GM21786 (cell line): ENCODE measurements around the gene CCL27.
"Not testable (repeated sequence)": the region's sequence is repeated elsewhere in the genome, so short reads cannot be mapped to it uniquely, and the experiment has no call there.

Experiments used
- ATAC-seq: cut with Tn5 transposase; IDR thresholded peaks from one replicate; pipeline ENCODE4 v1.9.1; 2021; ENCODE audit not compliant: unreplicated experiment

Gene CCL27

DNA sequence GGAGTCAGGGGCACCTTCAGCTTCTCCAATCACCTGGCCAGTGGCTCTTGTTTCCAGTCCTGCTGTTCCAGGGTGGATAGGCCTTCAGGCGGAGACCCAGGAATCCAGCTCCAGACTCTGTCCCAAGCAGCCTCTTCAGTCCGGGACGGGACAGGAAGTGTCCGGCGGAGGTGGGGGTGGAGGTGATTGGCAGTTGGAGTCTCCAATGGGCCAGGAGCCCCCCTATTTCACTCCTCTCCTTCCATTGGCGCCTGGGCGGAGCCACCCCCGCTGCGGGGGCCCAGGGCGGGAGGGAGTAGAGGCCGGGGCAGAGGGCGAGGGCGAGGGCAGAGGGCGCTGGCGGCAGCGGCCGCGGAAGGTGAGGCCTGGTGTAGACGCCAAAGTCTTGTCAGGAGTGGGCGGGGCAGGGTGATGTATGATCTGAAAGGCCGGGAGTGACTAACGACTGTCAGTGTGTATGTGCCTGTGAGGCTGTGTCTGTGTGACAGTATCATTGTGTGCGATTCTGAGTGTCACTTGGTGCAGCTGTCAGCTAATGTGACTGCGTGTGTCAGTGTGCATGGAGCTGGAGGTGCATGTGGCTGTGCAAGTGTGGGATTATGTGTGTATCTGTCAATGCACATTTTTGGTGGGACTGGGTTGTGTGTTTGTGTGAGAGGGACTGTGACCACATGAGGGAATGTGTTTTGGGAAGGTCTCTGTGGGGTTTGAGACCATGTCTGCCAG lies 10.4 kb downstream of the CCL27 start, which contains the start of gene IL11RA:
Gene IL11RA, plus strand, starts transcription at position 310 of the 726 bp plus-strand sequence. CDS start 3,033 bp downstream, outside the sequence.
- ATAC-seq: no peak

DNA sequence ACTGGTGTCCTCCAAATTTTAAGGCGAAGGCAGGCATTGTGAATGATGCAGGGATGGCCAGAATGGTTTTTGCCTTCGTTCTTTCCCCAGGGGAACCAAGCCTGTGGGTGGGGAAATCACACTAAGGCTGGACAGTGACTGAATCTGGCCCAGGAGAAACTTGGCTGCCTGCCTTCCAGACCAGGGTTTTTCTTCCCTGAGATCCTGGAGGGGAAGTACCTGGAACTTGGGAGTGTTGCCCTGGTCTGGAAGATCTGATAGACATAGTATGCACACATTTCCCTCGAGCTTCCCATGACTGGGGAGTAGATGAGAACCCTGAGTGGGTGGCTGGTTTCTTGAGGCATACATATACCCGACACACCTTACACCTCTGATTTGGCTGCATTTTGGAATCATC lies 11.1 kb downstream of the CCL27 start:
- no peak for ATAC-seq

DNA sequence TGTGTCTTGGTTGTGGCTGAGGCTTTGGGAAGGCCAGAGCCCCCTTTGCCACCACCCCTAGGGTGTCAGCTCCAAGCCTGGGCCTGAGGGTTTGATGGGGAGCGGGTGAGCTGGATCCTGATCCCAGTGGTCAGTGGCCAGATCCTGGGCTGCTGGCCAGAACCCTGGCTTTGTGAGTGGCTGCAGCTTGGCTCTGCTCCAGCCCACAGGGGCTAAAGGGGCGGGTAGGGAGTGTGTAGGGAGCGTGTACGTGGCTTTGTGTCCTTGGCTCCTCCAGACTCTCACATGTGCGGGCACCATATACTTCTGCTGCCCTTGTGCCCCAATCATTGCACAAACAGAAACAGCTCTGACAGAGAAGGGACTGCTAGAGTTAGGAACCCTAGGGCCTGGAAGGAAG lies 11.6 kb downstream of the CCL27 start:
- no peak for ATAC-seq

DNA sequence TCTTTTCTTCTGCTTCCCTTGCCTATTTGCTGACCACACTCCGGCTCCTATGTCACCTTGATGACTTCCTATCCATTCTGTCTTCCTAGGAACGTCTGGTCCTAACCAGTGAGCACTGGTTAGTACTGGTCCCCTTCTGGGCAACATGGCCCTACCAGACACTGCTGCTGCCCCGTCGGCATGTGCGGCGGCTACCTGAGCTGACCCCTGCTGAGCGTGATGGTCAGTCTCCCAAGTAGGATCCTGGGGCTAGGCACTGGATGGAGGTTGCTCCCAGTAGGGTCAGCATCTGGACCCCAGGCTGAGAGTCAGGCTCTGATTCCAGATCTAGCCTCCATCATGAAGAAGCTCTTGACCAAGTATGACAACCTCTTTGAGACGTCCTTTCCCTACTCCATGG lies 13.8 kb downstream of the CCL27 start:
- no peak for ATAC-seq

DNA sequence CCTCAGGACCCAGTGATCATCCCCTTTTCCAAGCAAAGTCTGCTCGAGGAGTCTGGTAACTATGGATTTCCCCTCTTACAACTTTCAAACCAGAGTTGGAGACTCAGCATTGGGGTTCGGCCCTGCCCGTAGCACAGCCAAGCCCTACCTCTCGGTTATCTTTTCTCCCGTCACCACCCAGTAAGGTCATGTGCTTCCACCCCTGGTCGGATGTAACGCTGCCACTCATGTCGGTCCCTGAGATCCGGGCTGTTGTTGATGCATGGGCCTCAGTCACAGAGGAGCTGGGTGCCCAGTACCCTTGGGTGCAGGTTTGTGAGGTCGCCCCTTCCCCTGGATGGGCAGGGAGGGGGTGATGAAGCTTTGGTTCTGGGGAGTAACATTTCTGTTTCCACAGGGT lies 14.8 kb downstream of the CCL27 start:
- no peak for ATAC-seq

DNA sequence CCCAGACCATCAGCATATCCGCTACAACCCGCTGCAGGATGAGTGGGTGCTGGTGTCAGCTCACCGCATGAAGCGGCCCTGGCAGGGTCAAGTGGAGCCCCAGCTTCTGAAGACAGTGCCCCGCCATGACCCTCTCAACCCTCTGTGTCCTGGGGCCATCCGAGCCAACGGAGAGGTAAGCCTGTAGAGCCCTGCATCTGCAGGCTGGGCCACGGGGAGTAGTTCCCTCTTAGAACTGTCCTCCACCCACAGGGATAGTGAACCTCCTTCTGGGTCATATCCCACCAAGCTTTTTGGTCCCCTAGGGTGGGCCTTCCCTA lies 15.4 kb downstream of the CCL27 start:
- ATAC-seq: no peak

DNA sequence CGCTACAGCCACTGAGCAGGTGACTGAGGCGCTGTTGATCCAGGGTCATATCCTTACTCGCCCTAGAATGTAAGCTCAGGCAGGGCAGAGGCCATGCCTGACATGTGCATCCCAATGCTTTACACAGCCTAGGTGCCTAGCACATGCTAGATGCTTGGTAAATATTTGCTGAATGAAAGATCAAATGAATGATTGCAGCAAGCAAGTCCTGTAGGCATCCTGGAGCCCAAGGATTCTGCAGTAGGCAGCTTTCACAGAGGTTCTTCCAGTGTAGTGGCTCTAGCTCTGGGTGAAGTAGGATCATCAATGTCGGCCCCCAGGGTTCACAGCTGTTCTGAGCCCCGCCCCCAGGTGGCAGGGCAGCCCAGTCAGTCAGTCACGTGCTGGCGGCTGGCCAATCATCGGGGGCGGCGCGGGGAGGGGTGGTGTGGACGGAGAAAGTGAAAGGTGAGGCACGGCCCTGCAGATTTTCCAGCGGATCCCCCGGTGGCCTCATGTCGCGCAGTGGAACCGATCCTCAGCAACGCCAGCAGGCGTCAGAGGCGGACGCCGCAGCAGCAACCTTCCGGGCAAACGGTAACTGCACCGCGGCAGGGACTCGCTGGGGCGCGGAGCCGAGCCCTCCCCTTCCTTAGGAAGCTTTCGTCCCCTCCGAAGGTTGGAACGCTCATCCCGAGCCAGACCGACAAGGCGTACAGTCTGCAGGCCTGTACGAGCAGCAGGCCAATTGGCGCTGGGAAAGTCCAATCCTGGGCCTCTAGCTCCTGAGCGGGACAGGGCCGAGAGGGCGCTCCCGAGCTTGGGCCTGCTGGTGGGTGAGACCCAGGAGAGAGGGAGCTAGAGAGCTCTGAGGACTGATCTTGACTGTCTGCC lies 16.0 kb downstream of the CCL27 start, which contains the start of gene GALT:
Gene GALT, plus strand, starts transcription at position 465 of the 873 bp plus-strand sequence. Its CDS starts 30 bp downstream, at position 495.
- peak; percentile 83 for ATAC-seq

DNA sequence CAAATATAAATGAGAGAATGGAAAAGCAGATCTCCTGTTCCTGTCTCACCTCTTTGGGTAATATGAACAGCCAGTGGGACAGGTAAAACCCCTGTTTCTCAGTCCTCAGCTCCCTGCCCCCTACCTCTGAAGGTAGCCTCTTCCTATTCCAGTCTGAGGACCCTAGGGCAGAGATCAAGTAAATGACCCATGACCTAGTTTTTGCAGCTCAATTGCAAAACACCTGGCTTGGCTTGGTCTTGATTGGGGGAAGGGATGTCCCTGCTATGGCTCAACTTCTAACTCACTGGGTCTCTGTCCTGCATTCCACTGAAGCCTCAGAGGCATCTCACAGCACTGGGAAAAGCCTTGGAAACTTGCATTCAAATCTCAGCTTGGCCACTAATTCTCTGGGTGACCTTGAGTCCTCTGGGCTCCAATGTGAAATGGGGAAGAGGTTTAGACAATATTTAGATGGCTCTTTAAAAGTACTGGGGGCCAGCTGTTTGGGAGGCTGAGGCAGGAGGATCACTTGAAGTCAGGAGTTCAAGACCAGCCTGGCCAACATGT lies 17.6 kb downstream of the CCL27 start:
- no peak for ATAC-seq

DNA sequence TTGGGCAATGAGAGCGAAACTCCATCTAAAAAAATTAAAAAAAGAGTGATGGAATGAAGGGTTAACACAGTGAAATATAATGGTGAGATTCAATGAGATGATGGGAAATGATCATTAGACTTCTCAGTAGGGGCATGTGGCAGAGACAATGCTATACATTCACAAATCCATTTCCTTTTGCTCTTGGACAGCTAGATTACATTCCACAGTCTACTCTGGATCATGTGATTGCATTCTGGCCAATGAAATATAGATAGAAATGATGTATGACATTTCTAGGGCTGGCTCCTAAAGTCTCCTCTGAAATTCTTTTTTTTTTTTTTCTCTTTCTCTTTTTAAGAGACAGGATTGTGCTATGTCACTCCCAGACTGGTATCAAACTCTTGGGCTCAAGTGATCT lies 19.8 kb downstream of the CCL27 start:
- ATAC-seq: no peak

DNA sequence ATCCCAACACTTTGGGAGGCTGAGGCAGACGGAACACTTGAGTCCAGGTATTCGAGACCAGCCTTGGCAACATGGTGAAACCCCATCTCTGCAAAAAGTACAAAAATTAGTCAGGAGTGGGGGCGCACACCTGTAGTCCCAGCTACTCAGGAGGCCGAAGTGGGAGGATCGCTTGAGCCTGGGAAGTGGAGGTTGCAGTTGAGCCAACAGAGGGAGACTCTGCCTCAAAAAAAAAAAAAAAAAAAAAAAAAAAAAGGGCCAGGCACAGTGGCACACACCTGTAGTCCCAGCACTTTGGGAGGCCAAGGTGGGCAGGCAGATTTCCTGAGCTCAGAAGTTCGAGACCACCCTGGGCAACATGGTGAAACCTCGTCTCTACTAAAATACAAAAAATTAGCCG lies 23.1 kb downstream of the CCL27 start:
- not testable (repeated sequence) for ATAC-seq

DNA sequence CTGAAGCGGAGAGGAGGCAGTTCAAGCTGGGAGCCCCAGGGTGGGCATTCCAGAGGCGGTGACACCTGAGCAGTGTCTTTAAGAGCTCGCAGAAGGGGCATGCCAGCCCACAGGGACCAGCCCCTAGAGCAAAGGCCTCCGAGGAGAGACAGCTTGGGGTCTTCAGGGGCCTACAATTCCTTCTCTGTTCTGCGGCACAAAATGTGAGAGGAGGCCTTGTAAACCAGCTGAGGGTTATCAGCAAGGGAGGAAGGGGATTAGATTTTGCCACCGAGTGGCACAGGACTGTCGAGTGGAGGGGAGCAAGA lies 24.4 kb downstream of the CCL27 start:
- no peak for ATAC-seq

DNA sequence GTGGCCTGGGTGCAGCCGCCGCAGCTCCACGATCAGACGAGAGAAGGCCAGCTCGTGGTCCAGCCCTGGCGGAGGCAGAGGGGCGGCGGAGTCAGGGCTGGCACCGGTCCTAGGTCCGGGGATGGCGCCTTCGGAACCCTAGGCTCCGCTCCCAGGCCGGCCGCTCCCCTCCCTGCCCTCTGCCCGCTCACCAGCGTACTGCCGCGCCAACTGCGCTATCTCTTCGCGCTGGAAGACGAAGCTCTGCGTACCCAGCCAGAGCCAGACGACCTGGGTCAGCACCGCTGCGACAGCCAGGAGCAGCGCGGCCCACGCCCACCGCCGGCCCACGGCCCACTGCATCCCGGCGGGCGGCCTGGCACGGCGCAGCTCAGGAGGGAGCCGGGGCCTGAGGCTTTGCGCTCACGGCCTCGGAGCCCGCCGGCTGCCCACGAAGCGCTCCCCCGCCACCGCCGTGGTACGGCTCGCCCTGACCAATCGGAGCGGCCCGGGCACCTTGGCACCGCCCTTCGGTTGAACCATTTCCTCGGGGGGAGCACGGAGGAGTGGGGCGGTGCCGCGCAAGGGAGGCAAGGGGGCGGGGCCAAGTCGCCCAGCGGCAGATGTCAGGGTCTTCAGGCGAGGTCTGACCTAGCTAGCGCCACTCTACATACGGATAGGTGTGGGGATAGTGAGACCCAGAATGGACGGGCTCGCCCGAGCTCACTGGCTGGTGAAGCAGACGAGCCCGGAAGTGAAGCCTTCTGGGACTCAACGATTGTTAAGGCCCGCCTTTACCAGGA lies 24.9 kb downstream of the CCL27 start, which contains the start of gene SIGMAR1:
Gene SIGMAR1, minus strand, starts transcription at position 432 of the 782 bp plus-strand sequence. Its CDS starts 90 bp downstream, at position 342.
- ATAC-seq: peak; percentile 85

DNA sequence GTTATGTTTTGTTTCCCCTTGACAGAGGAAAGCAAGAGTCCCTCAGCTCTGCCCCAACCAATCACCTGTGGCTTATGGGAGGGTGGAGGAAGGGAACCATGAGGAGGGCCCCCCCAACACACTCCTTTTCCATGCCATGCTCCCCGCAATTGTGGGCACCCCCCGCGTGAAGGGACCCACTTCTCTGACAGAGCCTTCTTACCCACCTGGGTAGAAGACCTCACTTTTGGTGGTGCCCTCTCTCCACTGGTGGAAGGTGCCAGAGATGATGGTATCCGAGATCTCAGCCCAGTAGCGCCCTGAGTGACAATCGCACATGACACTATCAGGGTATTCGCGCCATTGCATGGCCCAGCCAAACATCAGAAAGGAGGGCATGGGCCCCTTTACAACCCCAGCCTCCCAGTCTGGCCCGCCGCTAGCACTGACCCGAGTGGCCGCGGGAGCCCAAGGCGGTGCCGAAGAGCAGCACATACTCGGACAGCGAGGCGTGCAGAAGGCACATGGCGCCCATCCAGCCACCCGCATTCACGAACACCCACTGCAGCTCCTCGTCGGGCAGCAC lies 25.6 kb downstream of the CCL27 start:
- ATAC-seq: no peak

DNA sequence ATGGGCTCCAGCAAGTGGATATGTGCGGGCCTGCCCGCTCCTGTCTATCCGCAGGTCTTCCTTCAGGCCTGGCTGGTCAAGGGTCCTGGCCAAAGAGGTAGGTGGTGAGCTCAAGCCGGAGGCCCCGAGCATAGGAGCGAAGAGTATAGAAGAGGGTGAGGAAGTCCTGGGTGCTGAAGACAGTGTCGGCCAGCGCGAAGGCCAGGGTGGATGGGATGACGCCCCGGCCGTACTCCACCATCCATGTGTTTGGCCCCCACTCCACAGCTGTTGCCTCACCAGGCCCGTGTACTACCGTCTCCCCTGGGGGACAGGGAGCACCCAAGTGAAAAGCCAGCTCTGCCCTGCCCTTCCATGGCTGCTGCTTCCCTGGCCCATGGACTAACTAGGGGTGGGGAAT lies 26.9 kb downstream of the CCL27 start:
- ATAC-seq: no peak

DNA sequence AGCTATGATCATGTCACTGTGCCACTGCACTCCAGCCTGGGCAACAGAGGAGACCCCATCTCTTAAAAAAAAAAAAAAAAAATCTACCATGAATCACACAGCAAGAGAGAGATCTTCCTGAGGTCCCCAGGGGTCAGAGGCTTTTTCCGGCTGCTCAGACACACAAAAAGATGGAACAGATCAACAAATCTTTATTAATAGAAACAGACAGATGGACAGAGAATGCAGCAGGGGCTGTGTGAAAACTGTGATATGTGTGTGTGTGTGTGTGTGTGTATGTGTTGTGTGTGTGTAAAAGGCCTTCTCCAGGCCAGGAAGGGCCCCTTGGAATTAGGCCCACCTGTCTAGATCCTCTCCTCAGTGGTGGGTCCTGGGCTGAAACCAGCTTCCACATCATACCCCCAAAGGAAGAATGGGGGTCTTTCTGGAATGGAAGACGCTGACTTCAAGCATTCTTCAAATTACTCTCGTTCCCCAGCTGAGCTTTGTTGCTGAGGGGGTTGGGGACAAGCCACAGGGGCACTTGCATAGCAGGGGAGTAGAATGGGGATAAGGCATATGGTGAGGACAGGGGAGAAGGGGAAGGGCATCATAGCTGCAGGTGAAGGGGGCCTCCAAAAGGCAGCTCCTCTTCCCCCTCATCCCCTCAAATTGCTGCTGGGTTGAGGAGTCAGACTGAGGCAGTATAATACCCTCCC lies 27.8 kb downstream of the CCL27 start:
- no peak for ATAC-seq

DNA sequence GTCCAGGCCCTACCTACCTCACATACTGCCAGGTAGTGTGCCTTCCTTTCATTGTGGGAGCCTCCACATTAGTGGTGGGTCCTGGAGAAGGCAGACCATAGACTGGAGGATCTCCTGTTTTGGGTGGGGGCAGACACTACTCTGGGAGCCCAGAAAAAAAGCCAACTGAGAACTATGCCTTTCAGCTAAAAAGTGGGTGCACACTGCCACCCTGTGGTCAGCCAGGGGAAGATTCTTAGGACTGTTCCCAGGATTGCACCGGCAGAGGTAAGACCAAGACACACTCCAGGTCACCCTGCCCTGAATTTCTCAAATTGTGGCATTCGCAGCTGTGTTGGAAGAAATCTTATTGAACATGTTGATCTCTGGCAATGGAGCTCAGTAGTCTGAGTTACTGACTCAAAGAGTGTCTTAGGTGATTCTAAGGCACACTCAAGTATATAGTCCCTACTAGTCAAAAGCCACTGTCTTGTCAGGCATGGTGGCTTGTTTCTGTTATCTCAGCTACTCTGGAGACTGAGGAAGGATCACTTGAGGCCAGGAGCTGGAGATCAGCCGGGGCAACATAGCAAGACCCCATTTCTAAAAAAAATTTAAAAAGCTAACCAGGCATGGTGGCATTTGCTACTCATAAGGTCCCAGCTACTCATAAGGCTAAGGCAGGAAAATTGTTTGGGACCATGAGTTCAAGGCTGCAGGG lies 28.5 kb downstream of the CCL27 start:
- peak; percentile 22 for ATAC-seq

DNA sequence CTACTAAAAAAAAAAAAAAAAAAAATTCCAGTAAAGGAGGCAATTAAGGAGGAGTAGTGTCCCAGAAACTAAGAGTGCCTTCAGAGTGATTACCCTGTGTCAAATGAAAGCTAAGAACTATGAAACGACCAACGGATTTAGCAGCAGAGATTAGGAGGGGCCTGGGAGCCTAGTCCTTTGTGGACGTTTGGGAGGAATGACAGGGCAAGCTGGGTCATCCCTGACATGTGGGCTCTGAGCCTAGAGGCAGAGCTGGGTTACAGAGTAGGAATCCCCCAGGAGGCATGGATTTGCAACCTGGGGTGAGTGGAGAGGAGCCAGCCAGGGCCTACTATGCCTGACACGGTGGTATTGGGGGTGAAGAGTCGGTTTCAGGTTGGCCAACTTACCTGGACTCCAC lies 29.3 kb downstream of the CCL27 start:
- no peak for ATAC-seq

DNA sequence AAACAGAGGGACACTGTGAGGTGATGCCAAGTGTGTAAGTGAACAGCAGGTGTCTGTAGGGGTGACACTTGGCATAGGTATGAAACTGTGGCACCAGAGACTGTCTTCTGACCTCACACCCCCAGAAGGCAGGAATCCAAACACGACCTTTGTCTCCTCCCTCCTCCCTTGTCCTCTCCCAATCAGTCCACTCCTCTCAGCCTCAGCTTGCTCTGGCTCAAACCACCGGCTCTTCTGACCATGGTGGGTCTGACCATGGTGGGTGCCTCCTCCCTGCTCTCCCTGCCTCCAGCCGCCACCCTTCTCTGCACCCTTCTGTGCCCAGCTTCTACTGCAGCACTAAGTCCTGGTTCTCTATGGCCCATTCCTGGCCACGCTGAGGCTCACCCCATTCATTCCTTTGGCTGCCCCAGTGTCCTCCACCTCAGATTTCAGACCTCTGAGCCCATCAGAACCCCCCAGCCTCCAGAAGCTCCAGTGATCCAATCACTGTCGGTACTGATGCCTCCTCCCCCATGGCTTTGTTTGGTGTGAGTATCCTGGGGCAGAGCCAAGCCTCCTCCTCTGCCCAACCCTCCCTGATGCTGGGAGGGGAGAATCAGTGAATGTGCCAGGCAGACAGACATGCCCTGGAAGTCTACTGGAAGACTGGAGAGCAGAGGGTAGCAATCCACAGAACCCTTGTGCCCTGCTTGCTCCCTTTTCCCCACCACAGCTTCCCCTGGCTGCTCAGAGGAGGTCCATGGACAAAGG lies 31.9 kb downstream of the CCL27 start:
- no peak for ATAC-seq

DNA sequence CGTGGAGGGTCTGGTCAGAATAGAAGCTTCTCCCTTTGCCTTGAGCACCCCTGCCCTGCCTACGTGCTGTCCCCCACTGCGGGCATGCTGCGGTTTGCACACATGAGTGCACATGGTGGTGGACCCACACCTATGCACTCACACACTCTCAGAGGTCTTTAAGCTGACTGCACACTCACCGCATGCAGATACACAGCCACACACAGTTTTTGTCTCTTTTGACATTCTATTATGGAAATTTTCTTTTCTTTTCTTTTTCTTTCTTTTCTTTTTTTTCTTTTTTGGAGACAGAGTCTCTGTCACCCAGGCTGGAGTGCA lies 33.0 kb downstream of the CCL27 start:
- no peak for ATAC-seq
